HG03442 (cell line): ENCODE measurements around the gene OR51E1.

Source experiments
- ATAC-seq: cut with Tn5 transposase; IDR thresholded peaks from one replicate; pipeline ENCODE4 v1.9.1; 2021; ENCODE audit warnings: mild to moderate bottlenecking, moderate library complexity; ENCODE audit not compliant: unreplicated experiment

The OR51E1 gene

GRCh38 chr11:4704790-4705334 is 61.1 kb downstream of the OR51E1 start:
- no peak for ATAC-seq
